ENCODE results near the gene SDK1. TPM values are rescaled to one million over a fixed set of nuclear protein-coding genes. Genes with fewer than 3 reads are reported as not detected.

Gene SDK1
- total and polyA plus RNA-seq, 2 donors (not counting 3 experiments of a cell fraction or from before 2014, with no cell fraction given): 1.6 to 3.9 TPM

GRCh38 chr7:4233146-4233545 is 932.1 kb downstream of the SDK1 start:
- Histone ChIP-seq H4K20me1 (replicated peaks; ENCODE audit: control insufficient read depth, extremely low read depth, insufficient read depth, low read length) (no peaks in the 10 kb centered on the region), H3K36me3 (ENCODE audit: control insufficient read depth in 2 of 2, extremely low read depth in 1 of 2, insufficient read depth in 2 of 2, low read length in 2 of 2) (no peaks in the 10 kb centered on the region), H3K9me1 (replicated peaks; ENCODE audit: control insufficient read depth, extremely low read depth, insufficient read depth, low read length) (no peaks in the 10 kb centered on the region), H3K27me3 (ENCODE audit: control insufficient read depth in 2 of 2, insufficient read depth in 2 of 2, low read length in 2 of 2) (no peaks in the 10 kb centered on the region), H2AFZ (ENCODE audit: low read depth, low read length) (no peak overlapping the region), H3K27ac (ENCODE audit: insufficient read depth, low read depth, low read length) (no peak overlapping the region), H3K9me3 (replicated peaks; ENCODE audit: control insufficient read depth, insufficient read depth, low read length) (no peaks in the 10 kb centered on the region), H3K79me2 (ENCODE audit: control insufficient read depth, insufficient read depth, low read length) (no peaks in the 10 kb centered on the region), H3K4me3 (replicated peaks in 1 of 3; ENCODE audit: insufficient read depth in 1 of 3, low read depth in 1 of 3, low read length in 3 of 3) (no peak overlapping the region), H3K9ac (replicated peaks; ENCODE audit: extremely low read depth, insufficient read depth, low read length) (no peak overlapping the region), H3K4me2 (ENCODE audit: insufficient read depth, low read length) (no peak overlapping the region), H3K4me1 (ENCODE audit: control insufficient read depth, extremely low read depth, insufficient read depth, low read length) (no peaks in the 10 kb centered on the region)
- DNase-seq (ENCODE audit: low read depth, low spot score): no peak
- CTCF ChIA-PET: no interaction called here
- no peak for FAIRE-seq
- POLR2A ChIA-PET: no interaction called here
- dilution Hi-C loops (cut with MboI; ENCODE audit: extremely low pct_ligation_motif_present, low sequenced_read_pairs): no loop called here
- BruUV-seq (replicated peaks): no TSS peak
- TF ChIP-seq MYC (IDR thresholded peaks at IDR 0.05; ENCODE audit: low read depth, low read length) (no peak), POLR2AphosphoS5 (IDR thresholded peaks at IDR 0.05; ENCODE audit: insufficient read depth, low read depth, low read length) (no peak), POLR2A (IDR thresholded peaks at IDR 0.05; ENCODE audit: low read depth, low read length) (no peak), CTCF (IDR thresholded peaks at IDR 0.05; ENCODE audit: extremely low read depth in 1 of 2, insufficient read depth in 1 of 2, low read depth in 1 of 2, low read length in 2 of 2) (no peak), GATA2 (IDR thresholded peaks at IDR 0.05; ENCODE audit: insufficient read depth, insufficient read length, low read depth, low read length) (no peak), FOS (IDR thresholded peaks at IDR 0.05; ENCODE audit: borderline replicate concordance, insufficient read depth, low read length) (no peak), MAX (IDR thresholded peaks at IDR 0.05; ENCODE audit: insufficient read depth, insufficient read length) (no peak)
- intact Hi-C loops (cut with micrococcal nuclease): no loop called here

Measured in endothelial cell of umbilical vein (primary cell).